K562 (cell line): Measurements from ENCODE around the gene OPCML. TPM values are rescaled to one million over a fixed set of nuclear protein-coding genes. Genes with fewer than 3 reads are reported as not detected.

Experiments used
- E4F1 ChIP-seq: fragments of 250-450 bp; sonication (Bioruptor Pico); IDR thresholded peaks from 2 replicates; pipeline ENCODE4 v1.5.0; 2021; ENCODE audit warnings: mild to moderate bottlenecking, borderline replicate concordance
- FOXO4 ChIP-seq: fragments of 450-650 bp; formaldehyde crosslinking; IDR thresholded peaks from 2 replicates; pipeline ENCODE4 v1.4.0; 2020; ENCODE audit warnings: mild to moderate bottlenecking, moderate library complexity
- MAX ChIP-seq: sonication (generic); formaldehyde crosslinking; IDR thresholded peaks from 2 replicates; pipeline ENCODE4 v1.9.0; 2022; ENCODE audit warnings: mild to moderate bottlenecking, missing genetic modification reagents
- PATZ1 ChIP-seq: fragments of 250-450 bp; sonication (Bioruptor Pico); IDR thresholded peaks from 2 replicates; pipeline ENCODE4 v1.5.0; 2020; ENCODE audit warnings: mild to moderate bottlenecking, borderline replicate concordance
- ZNF165 ChIP-seq: fragments of 250-450 bp; sonication (Bioruptor Pico); IDR thresholded peaks from 2 replicates; pipeline ENCODE4 v1.4.0; 2020; ENCODE audit warnings: borderline replicate concordance
- ZNF212 ChIP-seq: fragments of 450-650 bp; formaldehyde crosslinking; IDR thresholded peaks from 2 replicates; pipeline ENCODE4 v1.4.0; 2020; ENCODE audit warnings: mild to moderate bottlenecking
- ZNF41 ChIP-seq: fragments of 250-450 bp; sonication (Bioruptor Pico); conservative IDR thresholded peaks from 2 replicates; pipeline ENCODE4 v1.4.0; 2020; ENCODE audit warnings: mild to moderate bottlenecking
- polyA plus RNA-seq, 8 experiments: library from polyadenylated mRNA; depleted of rRNA in 4 of 8; stranded (reverse) in 5 of 8; unstranded in 3 of 8; fragments of >200 nt; fragmentation: Nextera tagmentation in 2 of 8; fragmentation: Illumina TruSeq in 1 of 8; extraction: Ambion mirVana in 2 of 8; extraction: Trizol in 1 of 8; gene quantifications; 2 replicates each; pipeline versions ENCODE4 v1.2.1 to v1.2.3, GENCODE V29; 2011 to 2014; ENCODE audit warnings: inconsistent platforms in 1 of 8, missing spikeins in 1 of 8
- total RNA-seq, 7 experiments: library from RNA; depleted of rRNA in 6 of 7; stranded (reverse); fragments of >200 nt in 6 of 7; fragmentation: Illumina TruSeq in 2 of 7; extraction: Trizol in 2 of 7; gene quantifications; 2 replicates each; pipeline versions ENCODE4 v1.2.1 to v1.2.3, GENCODE V29; 2011 to 2021; ENCODE audit warnings: low replicate concordance in 1 of 7
- TF ChIP-seq, protein P1 (sequence below): fragments of 150-350 bp; IDR thresholded peaks from 2 replicates; pipeline ENCODE4 v1.6.1; 2014; ENCODE audit warnings: low read depth, mild to moderate bottlenecking, low read length, borderline replicate concordance

Gene OPCML
- total and polyA plus RNA-seq, 9 of the 15 experiments (the other 6 are each of a cell fraction or from before 2014, with no cell fraction given), result not detected

GRCh38 chr11:133425245-133425644 is 107.1 kb downstream of the OPCML start (continued):
- TF ChIP-seq, protein P1, sequence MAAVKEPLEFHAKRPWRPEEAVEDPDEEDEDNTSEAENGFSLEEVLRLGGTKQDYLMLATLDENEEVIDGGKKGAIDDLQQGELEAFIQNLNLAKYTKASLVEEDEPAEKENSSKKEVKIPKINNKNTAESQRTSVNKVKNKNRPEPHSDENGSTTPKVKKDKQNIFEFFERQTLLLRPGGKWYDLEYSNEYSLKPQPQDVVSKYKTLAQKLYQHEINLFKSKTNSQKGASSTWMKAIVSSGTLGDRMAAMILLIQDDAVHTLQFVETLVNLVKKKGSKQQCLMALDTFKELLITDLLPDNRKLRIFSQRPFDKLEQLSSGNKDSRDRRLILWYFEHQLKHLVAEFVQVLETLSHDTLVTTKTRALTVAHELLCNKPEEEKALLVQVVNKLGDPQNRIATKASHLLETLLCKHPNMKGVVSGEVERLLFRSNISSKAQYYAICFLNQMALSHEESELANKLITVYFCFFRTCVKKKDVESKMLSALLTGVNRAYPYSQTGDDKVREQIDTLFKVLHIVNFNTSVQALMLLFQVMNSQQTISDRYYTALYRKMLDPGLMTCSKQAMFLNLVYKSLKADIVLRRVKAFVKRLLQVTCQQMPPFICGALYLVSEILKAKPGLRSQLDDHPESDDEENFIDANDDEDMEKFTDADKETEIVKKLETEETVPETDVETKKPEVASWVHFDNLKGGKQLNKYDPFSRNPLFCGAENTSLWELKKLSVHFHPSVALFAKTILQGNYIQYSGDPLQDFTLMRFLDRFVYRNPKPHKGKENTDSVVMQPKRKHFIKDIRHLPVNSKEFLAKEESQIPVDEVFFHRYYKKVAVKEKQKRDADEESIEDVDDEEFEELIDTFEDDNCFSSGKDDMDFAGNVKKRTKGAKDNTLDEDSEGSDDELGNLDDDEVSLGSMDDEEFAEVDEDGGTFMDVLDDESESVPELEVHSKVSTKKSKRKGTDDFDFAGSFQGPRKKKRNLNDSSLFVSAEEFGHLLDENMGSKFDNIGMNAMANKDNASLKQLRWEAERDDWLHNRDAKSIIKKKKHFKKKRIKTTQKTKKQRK, result no peak
- TF ChIP-seq E4F1 (no peak), ZNF165 (CRISPR knock-in tag) (no peak), PATZ1 (CRISPR knock-in tag) (no peak), ZNF41 (CRISPR knock-in tag) (no peak), ZNF212 (no peak), FOXO4 (no peak), MAX (CRISPR knock-in tag) (no peak)
